Eye (tissue), 1 donor: Measurements from ENCODE around the gene BTBD7.

Source experiments
- DNase-seq: peaks from one replicate; pipeline ENCODE4 v3.0.0-alpha.2; 2015

The BTBD7 gene

DNA sequence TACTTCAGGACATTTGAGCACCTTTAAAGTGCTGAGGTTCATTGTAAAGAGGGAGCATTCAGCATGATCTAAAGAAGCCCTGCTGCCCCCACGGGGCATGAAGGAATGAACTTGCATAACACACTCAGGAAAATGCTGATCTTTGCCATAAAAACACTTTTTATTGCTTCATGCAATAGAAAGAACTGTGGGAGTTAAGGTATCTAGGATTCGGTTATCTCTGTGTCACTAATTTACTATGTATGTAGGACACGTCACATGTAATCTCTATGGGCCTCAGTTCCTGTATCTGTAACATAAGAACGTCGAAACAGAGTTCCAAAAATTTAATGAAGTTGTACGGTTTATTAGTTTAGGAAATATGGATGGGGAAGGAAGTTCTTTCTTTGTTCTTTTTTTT is 33.0 kb downstream of the BTBD7 start:
- DNase-seq, result no peak

- DNase-seq, result no peak
Observed at GRCh38 chr14:93299416-93299815, 33.4 kb downstream of the BTBD7 start.

GRCh38 chr14:93295541-93296220 is 37.2 kb downstream of the BTBD7 start:
- DNase-seq, result peak; percentile 20

DNA sequence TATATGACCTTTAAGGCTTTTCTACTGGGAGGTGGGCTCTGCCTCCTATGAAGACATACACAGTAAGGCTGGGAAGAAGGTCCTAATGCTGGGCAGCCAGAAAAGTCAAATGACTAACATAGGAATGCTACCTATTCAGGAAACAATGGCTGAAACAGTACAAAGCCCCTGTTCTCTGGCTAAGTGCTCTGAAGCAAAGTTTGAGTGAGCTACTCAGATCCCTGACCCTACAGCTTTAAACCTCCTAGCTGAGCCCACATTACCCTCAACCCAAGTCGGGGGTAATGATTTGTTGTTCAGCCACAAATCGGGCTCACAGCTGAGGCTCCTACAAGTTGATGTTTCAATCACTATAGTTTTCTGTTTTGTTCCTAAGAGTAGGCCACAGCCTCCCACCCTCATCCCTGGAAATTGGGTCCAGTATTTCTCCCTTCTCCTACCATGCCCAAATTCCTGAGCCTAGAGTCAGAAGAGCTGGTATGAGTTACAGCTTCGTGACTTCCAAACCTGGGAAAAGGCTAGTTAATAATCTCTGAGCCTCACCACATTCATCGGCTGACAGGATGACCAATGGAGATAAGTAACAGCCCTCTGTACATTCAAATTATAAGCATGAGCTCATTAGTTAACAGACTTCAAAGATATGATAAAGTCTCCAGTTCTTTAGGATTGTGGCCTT is 46.5 kb downstream of the BTBD7 start:
- no peak for DNase-seq

GRCh38 chr14:93285044-93285443 is 47.8 kb downstream of the BTBD7 start:
- DNase-seq, result no peak

DNA sequence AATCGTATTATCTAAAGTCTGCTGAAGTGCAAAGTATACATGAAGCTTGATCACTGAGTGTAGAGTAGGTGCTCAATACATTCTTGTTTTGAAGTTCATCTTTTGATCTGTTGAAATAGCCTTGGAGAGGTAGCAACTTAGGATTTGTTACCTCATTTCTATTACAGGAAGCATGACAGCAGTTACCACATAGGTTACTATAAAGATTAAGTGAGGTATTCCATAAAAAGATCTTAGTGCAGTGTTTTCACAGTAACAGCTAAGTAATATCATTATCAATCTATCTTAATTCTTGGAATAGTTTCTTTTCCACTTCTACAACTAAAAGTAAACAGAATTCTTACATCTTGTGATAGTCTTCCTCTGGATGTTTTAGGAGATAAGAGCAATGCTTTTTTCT is 50.9 kb downstream of the BTBD7 start:
- DNase-seq, result no peak

- no peak for DNase-seq
Observed at GRCh38 chr14:93280743-93281142, 52.1 kb downstream of the BTBD7 start.

- DNase-seq, result no peak
Observed at GRCh38 chr14:93276031-93276716, 56.7 kb downstream of the BTBD7 start.

GRCh38 chr14:93274055-93274806 is 58.6 kb downstream of the BTBD7 start:
- DNase-seq, result no peak

GRCh38 chr14:93271111-93271510 is 61.7 kb downstream of the BTBD7 start:
- no peak for DNase-seq

DNA sequence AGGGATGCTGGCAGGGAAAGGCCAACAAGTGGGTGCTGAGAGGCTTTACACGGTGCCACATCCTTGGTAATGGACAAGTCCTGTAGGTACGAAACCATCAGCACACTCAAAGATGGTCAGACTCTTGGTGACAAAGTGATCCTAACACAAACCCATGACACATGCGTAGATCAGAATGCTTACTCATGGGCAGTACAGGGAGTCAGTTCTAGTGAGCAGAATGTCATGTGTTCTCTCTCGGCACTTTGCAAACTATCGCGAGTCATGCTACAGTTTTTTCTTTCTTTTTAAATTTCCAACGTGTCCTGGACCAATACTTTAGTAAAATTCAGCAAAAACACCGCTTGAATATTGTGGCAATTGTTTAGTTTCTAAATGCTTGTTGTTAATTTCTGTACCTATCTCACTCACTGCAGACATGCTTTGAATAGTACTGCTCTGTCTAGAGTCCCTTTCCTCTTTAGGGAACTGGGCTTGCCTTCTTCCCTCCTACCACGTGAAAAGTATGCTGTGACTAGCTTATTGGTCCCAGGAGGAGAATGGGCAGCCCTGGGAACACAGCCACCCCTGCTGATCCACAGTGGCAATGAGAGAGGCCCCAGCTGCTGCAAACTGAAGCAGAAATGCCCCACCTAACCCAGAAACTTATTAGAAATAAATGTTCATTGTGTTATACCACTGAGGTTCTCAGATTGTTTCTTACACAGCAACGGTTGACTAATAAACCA is 63.3 kb downstream of the BTBD7 start:
- no peak for DNase-seq

GRCh38 chr14:93268406-93268805 is 64.4 kb downstream of the BTBD7 start:
- no peak for DNase-seq

DNA sequence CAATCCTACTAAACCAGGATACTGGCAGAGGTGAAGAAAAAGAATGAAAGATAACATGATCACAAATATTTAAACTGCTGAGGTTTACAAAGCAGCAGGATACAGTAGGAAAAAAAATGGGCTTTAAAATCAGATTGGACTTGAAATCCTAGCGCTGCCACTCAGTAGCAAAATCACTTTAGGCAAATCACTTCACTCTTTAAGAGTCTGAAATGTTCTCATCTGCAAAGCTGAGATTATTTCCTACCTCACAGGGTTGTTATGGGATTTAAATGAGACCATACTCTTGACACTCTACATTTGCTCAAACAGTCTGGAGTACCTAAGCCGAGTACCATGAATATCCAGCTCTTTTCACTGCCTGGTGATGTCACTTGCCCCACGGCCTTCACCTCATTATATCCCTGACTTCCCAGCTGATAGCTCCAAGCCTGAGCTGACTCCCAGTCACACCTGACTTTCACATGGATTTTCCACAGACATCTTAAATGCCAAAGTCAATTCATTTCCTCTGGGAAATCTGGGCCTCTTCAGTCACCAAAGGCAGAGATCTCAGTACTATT is 65.6 kb downstream of the BTBD7 start:
- no peak for DNase-seq

GRCh38 chr14:93266127-93266526 is 66.7 kb downstream of the BTBD7 start:
- peak; percentile 21 for DNase-seq

- DNase-seq, result no peak
Observed at GRCh38 chr14:93263416-93263815, 69.4 kb downstream of the BTBD7 start.

DNA sequence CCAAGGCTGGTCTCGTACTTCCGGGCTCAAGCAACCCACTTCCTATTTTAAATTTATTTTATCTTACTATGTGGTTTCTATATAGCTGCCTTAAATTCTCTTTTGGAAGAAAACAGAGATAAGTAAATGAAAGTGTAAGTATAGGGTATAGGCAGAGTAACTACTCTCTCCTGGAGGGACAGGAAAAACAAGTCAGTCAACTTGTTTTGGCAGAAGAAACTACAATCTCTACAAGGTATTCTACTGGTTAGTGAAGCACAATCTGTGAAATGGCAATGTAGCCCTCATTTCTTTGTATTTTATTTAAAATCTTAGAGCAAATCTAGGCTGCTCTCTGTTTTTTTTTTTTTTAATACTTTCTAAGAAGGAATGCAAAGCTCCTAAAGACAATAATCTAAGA is 70.4 kb downstream of the BTBD7 start:
- no peak for DNase-seq

DNA sequence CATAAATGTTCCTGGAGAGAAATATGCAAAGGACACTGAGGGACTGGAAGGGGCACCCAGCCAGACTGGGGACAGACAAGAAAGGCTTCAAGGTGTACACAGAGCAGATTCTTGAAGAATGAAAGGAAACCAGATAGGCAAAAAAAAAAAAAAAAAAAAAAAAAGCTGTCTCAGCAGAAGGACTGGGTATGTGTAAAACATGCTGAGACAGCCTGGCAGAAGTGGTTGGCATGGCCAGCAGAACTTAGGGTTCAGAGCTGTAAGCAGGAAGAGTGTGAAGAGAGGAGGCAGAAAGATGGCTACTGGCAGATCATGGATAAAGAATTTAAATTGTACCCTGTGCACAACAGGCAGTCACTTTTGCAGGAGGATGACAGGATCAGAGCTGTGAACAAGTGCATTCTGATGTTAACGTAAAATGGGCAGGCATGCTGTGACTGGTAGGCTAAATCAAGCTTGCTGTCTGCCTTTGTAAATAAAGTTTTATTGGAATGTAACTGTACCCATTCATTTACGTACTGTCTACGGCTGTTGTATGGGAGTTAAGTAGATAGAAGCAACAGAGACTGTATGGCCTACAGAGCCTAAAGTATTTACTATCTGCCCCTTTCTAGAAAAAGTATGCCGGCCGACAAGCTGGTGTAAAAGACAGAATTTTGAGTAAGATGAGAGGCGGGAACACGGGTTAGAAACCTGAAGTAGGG is 83.6 kb downstream of the BTBD7 start:
- no peak for DNase-seq

GRCh38 chr14:93246534-93246933 is 86.3 kb downstream of the BTBD7 start:
- no peak for DNase-seq

GRCh38 chr14:93245764-93246420 is 86.9 kb downstream of the BTBD7 start:
- DNase-seq, result no peak

DNA sequence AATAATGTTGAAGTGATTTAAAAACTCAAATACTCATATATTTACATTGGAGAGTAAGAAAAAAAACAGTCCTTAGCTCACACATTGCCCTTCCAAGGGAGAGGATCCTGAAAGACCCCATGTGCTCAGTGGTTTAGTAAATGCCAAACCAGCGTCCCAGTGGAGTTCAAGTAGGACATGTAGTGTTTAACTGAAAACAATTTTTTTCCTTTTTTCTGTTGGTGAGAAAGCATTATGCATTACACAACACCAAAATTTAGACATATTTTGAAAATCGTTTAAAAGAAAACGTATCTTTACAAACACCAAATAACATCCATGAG is 92.2 kb downstream of the BTBD7 start:
- no peak for DNase-seq
